GM06990 (cell line): ENCODE data around the gene NAT16.

ENCODE experiments used
- DNase-seq: peaks from one replicate; pipeline ENCODE4 v3.0.0-alpha.2; 2011; ENCODE audit not compliant: insufficient read length; ENCODE audit errors: extremely low read depth
- H3K27me3 ChIP-seq: replicated peaks from 2 replicates; pipeline ENCODE4 v1.6.0; 2011; ENCODE audit warnings: low read length; ENCODE audit not compliant: control insufficient read depth, insufficient read depth
- H3K36me3 ChIP-seq: 2 replicates; pipeline ENCODE4 v1.5.1; 2011; ENCODE audit warnings: low read length; ENCODE audit not compliant: control insufficient read depth, insufficient read depth
- H3K4me3 ChIP-seq: replicated peaks from 2 replicates; pipeline ENCODE4 v1.5.1; 2011; ENCODE audit warnings: low read depth, mild to moderate bottlenecking, control low read depth, low read length
- CTCF ChIP-seq: IDR thresholded peaks from 2 replicates; pipeline ENCODE4 v1.5.1; 2011; ENCODE audit warnings: low read length, control low read depth, mild to moderate bottlenecking, inconsistent platforms; ENCODE audit not compliant: insufficient read depth, poor library complexity, severe bottlenecking

NAT16 gene

GRCh38 chr7:101180130-101180755 lies at the start of gene NAT16:
Gene NAT16 (minus strand): TSS chr7:101180293. CDS start chr7:101174807, 5,486 bp downstream.
- H3K36me3 ChIP-seq: no peaks in the 10 kb centered on the region
- no peak for DNase-seq
- H3K27me3 ChIP-seq: peaks cover 1% of the 10 kb centered on the region; the same call in 1 of the 2 replicates
- TF ChIP-seq CTCF: no peak
- no peak within 1 kb of the TSS for H3K4me3 ChIP-seq

DNA sequence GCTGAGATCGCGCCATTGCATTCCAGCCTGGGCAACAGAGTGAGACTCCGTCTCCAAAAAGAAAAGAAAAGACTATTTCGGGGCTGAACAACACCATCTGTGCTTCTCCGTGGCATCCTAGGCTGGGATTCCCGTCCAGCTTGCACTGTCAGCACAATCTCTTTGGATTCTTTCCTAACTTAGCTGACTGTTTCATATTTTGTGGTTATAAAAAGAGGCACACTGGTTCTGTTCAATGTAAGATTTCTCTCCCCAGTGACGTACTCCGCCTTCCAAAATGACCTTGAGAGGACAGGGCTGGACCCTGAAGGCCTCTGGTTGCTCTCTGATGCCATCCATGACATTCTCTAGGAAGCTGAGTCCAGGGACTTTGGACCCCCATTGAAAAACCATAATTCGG lies 46.6 kb upstream of the NAT16 start:
- no peak for DNase-seq
- TF ChIP-seq CTCF: no peak
- H3K36me3 ChIP-seq: peaks cover 11% of the 10 kb centered on the region
- H3K27me3 ChIP-seq: no peaks in the 10 kb centered on the region
- no peak overlapping the region for H3K4me3 ChIP-seq

- no peak for TF ChIP-seq CTCF
- no peak overlapping the region for H3K4me3 ChIP-seq
- no peak for DNase-seq
- H3K36me3 ChIP-seq: peaks cover 11% of the 10 kb centered on the region
- H3K27me3 ChIP-seq: no peaks in the 10 kb centered on the region
Measured at GRCh38 chr7:101225650-101226049, 45.6 kb upstream of the NAT16 start.

DNA sequence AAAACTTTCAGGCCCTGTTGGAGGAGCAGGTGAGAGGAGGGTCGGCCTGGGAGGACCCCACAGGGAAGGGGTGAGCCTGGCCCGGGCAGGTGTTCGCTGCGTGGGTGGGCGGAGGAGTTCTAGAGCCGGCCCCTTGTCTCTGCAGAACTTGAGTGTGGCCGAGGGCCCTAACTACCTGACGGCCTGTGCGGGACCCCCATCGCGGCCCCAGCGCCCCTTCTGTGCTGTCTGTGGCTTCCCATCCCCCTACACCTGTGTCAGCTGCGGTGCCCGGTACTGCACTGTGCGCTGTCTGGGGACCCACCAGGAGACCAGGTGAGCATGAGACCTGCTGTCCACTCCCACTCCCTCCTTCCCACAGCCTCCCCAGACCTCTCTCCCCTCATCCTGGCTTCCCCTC lies 43.4 kb upstream of the NAT16 start:
- H3K27me3 ChIP-seq: no peaks in the 10 kb centered on the region
- no peak for TF ChIP-seq CTCF
- peaks cover 10% of the 10 kb centered on the region for H3K36me3 ChIP-seq
- DNase-seq: no peak
- no peak overlapping the region for H3K4me3 ChIP-seq

DNA sequence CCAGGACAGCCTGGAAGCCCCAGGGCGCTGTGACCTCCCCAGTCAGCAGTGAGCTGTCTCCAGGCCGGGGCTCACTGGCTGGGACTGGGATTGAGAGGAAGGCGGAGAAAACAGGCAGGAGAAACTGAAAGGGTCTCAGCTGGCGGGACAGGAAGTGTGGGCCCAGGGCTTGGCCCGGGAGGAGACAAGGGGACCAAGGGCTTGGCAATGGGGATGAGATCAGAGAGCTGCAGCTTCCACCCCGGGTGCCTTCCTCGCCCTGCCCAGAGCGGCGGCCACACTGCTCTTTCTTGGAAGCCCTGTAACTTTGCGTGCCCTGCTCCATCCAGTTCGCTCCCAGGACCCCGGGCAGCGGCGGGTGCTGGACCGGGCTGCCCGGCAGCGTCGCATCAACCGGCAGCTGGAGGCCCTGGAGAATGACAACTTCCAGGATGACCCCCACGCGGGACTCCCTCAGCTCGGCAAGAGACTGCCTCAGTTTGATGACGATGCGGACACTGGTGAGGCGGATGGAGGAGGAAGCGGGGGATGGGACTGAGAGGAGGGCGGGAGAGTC lies 42.3 kb upstream of the NAT16 start:
- no peak for TF ChIP-seq CTCF
- peaks cover 10% of the 10 kb centered on the region for H3K36me3 ChIP-seq
- H3K27me3 ChIP-seq: no peaks in the 10 kb centered on the region
- no peak for DNase-seq
- H3K4me3 ChIP-seq: no peak overlapping the region
